SK-N-SH (cell line): ENCODE measurements around the gene BEST1. TPM values are rescaled to one million over a fixed set of nuclear protein-coding genes. Genes with fewer than 3 reads are reported as not detected.
A peak's percentile ranks its signal among the peaks of the same experiment; 100 is the strongest.

Experiments
- CTCF ChIA-PET: fragments of 300-600, 350-600 bp; formaldehyde crosslinking; extraction: SDS; loops from one replicate; lab custom pipeline; 2021; lab: Yijun Ruan, JAX
- POLR2A ChIA-PET: fragments of 350-600 bp; sonication (Branson Sonifier 250); formaldehyde crosslinking; extraction: SDS; loops from one replicate; lab custom pipeline; 2020; ENCODE audit warnings: antibody characterized with exemption, inconsistent platforms; lab: Yijun Ruan, JAX
- DNase-seq: peaks from one replicate; pipeline ENCODE4 v3.0.0; 2012
- H2AFZ ChIP-seq: fragments of 200-600 bp; sonication (generic); 2 replicates; pipeline ENCODE4 v1.8.1; 2016; ENCODE audit warnings: antibody characterized with exemption, mild to moderate bottlenecking, low read depth
- H3F3A ChIP-seq: fragments of 200-600 bp; sonication (generic); replicated peaks from 2 replicates; pipeline ENCODE3; 2016; ENCODE audit warnings: antibody characterized with exemption, mild to moderate bottlenecking; ENCODE audit not compliant: insufficient read depth
- H3K27ac ChIP-seq, 2 experiments: fragments of 200-500 bp in 1 of 2; fragments of 200-600 bp in 1 of 2; sonication (Bioruptor generic) in 1 of 2; sonication (generic), shearing (Covaris generic) in 1 of 2; 2 replicates each; pipeline versions ENCODE4 v1.5.1 to v1.6.1; 2014 to 2016; ENCODE audit warnings: low read depth in 2 of 2, inconsistent platforms in 1 of 2, low read length in 1 of 2, mild to moderate bottlenecking in 1 of 2, mixed read lengths in 1 of 2
- H3K27me3 ChIP-seq: fragments of 200-600 bp; sonication (generic), shearing (Covaris generic); 2 replicates; pipeline ENCODE4 v1.6.1; 2016; ENCODE audit warnings: mixed run types; ENCODE audit not compliant: insufficient read depth
- H3K36me3 ChIP-seq, 2 experiments: fragments of 200-500 bp in 1 of 2; fragments of 200-600 bp in 1 of 2; sonication (Bioruptor generic) in 1 of 2; sonication (generic) in 1 of 2; replicated peaks in 1 of 2; 2 replicates each; pipeline versions ENCODE3 to v1.5.1; 2014 to 2016; ENCODE audit warnings: low read length in 1 of 2, mild to moderate bottlenecking in 1 of 2; ENCODE audit not compliant: insufficient read depth in 2 of 2, control insufficient read depth in 1 of 2
- H3K4me1 ChIP-seq, 2 experiments: fragments of 200-500 bp in 1 of 2; fragments of 200-600 bp in 1 of 2; sonication (Bioruptor generic) in 1 of 2; sonication (generic), shearing (Covaris generic) in 1 of 2; 2 replicates each; pipeline versions ENCODE4 v1.5.1 to v1.6.1; 2014 to 2016; ENCODE audit warnings: low read depth in 1 of 2, low read length in 1 of 2, mixed run types in 1 of 2; ENCODE audit not compliant: insufficient read depth in 2 of 2, control insufficient read depth in 1 of 2
- H3K4me2 ChIP-seq: fragments of 200-600 bp; sonication (generic), shearing (Covaris generic); 2 replicates; pipeline ENCODE4 v1.6.1; 2017; ENCODE audit warnings: mixed run types
- H3K4me3 ChIP-seq, 2 experiments: fragments of 200-500 bp in 1 of 2; fragments of 200-600 bp in 1 of 2; sonication (Bioruptor generic) in 1 of 2; sonication (generic), shearing (Covaris generic) in 1 of 2; 2 replicates each; pipeline versions ENCODE4 v1.5.1 to v1.8.1; 2014 to 2016; ENCODE audit warnings: low read depth in 2 of 2, inconsistent platforms in 1 of 2, low read length in 1 of 2, mild to moderate bottlenecking in 1 of 2, mixed read lengths in 1 of 2, moderate library complexity in 1 of 2
- H3K79me2 ChIP-seq: fragments of 200-600 bp; sonication (generic); 2 replicates; pipeline ENCODE4 v1.8.1; 2017; ENCODE audit warnings: mild to moderate bottlenecking; ENCODE audit not compliant: insufficient read depth
- H3K9ac ChIP-seq: fragments of 200-600 bp; sonication (generic); 2 replicates; pipeline ENCODE4 v1.6.1; 2017; ENCODE audit warnings: mixed run types
- H3K9me2 ChIP-seq: fragments of 200-600 bp; sonication (generic); 2 replicates; pipeline ENCODE4 v1.6.1; 2017; ENCODE audit warnings: mixed run types
- H3K9me3 ChIP-seq: fragments of 200-600 bp; sonication (generic); 2 replicates; pipeline ENCODE4 v1.6.1; 2017; ENCODE audit warnings: mixed run types, mild to moderate bottlenecking, moderate library complexity
- H4K20me1 ChIP-seq: fragments of 200-600 bp; sonication (generic); 2 replicates; pipeline ENCODE4 v1.6.1; 2017; ENCODE audit warnings: mild to moderate bottlenecking, mixed run types; ENCODE audit not compliant: insufficient read depth
- CHD2 ChIP-seq: fragments of 150-350 bp; IDR thresholded peaks from 2 replicates; pipeline ENCODE4 v1.6.1; 2018; ENCODE audit warnings: low read length; ENCODE audit not compliant: partially characterized antibody
- EP300 ChIP-seq, 2 experiments: IDR thresholded peaks; 2 replicates each; pipeline versions ENCODE4 v1.4.0 to v1.6.1; 2012; ENCODE audit warnings: borderline replicate concordance in 1 of 2, low read depth in 1 of 2, low read length in 1 of 2
- FOSL2 ChIP-seq: IDR thresholded peaks from 2 replicates; pipeline ENCODE4 v1.4.0; 2012; ENCODE audit warnings: low read depth, mild to moderate bottlenecking, moderate library complexity, borderline replicate concordance
- FOXJ3 ChIP-seq: sonication (generic); formaldehyde crosslinking; IDR thresholded peaks from 2 replicates; pipeline ENCODE4 v1.5.1; 2020; ENCODE audit warnings: mild to moderate bottlenecking, missing genetic modification reagents
- FOXM1 ChIP-seq: IDR thresholded peaks from 2 replicates; pipeline ENCODE4 v1.4.0; 2012; ENCODE audit warnings: low read depth, mild to moderate bottlenecking
- NFIC ChIP-seq: IDR thresholded peaks from 2 replicates; pipeline ENCODE4 v1.4.0; 2012; ENCODE audit warnings: borderline replicate concordance
- PBX3 ChIP-seq: IDR thresholded peaks from 2 replicates; pipeline ENCODE4; 2012
- RAD21 ChIP-seq: IDR thresholded peaks from 2 replicates; pipeline ENCODE4 v1.6.1; 2012; ENCODE audit warnings: mild to moderate bottlenecking, low read length
- RXRA ChIP-seq: IDR thresholded peaks from 2 replicates; pipeline ENCODE4 v1.4.0; 2012; ENCODE audit warnings: low read depth, mild to moderate bottlenecking, borderline replicate concordance
- SMC3 ChIP-seq: IDR thresholded peaks from 2 replicates; pipeline ENCODE4 v1.6.1; 2012; ENCODE audit warnings: low read depth, low read length, improper control_type of control experiment
- TAF1 ChIP-seq: IDR thresholded peaks from 2 replicates; pipeline ENCODE4 v1.6.1; 2012; ENCODE audit warnings: low read depth, mild to moderate bottlenecking, low read length, moderate library complexity, borderline replicate concordance
- TCF12 ChIP-seq: IDR thresholded peaks from 2 replicates; pipeline ENCODE4 v1.4.0; 2012
- TEAD4 ChIP-seq: IDR thresholded peaks from 2 replicates; pipeline ENCODE4 v1.4.0; 2012; ENCODE audit warnings: mild to moderate bottlenecking, borderline replicate concordance; ENCODE audit not compliant: insufficient read depth
- USF1 ChIP-seq: IDR thresholded peaks from 2 replicates; pipeline ENCODE4 v1.4.0; 2012; ENCODE audit warnings: low read depth, borderline replicate concordance
- YY1 ChIP-seq: IDR thresholded peaks from 2 replicates; pipeline ENCODE4 v1.4.0; 2012; ENCODE audit warnings: low read depth, mild to moderate bottlenecking
- WGBS: methylation state at CpG from one replicate; pipeline ENCODE4 v1.1.6; 2017; ENCODE audit warnings: low lambda C conversion rate; 5-methylcytosine and 5-hydroxymethylcytosine counted together
- polyA plus RNA-seq, 3 experiments: library from polyadenylated mRNA; depleted of rRNA; stranded (reverse); fragments of >200 nt; gene quantifications; 2 replicates each; pipeline ENCODE4 v1.2.3, GENCODE V29; 2012
- TF ChIP-seq, protein P1 (sequence below): IDR thresholded peaks from 2 replicates; pipeline ENCODE4 v1.4.0; 2012; ENCODE audit warnings: low read depth
- TF ChIP-seq, protein P2 (sequence below): fragments of 150-350 bp; IDR thresholded peaks from 2 replicates; pipeline ENCODE4 v1.6.1; 2017; ENCODE audit warnings: antibody characterized with exemption, low read length, low read depth, borderline replicate concordance
- TF ChIP-seq, protein P3 (sequence below): fragments of 150-350 bp; IDR thresholded peaks from 2 replicates; pipeline ENCODE4 v1.6.1; 2016; ENCODE audit warnings: mild to moderate bottlenecking, low read depth, low read length

BEST1 gene
- polyA plus RNA-seq, 1 of the 3 experiments (the other 2 are of a cell fraction) = 0.30 TPM

- TF ChIP-seq YY1 (no peak), TAF1 (no peak), USF1 (no peak), FOSL2 (no peak), FOXM1 (no peak), SMC3 (peak; percentile 100), TEAD4 (no peak), FOXJ3 (CRISPR knock-in tag) (no peak), PBX3 (no peak), EP300 (IDR thresholded peaks at IDR 0.05; ENCODE audit: borderline replicate concordance in 1 of 2, low read depth in 1 of 2, low read length in 1 of 2) (no peak), RXRA (no peak), NFIC (no peak), RAD21 (peak; percentile 100), TCF12 (no peak), CHD2 (peak; percentile 67)
- TF ChIP-seq, protein P1, sequence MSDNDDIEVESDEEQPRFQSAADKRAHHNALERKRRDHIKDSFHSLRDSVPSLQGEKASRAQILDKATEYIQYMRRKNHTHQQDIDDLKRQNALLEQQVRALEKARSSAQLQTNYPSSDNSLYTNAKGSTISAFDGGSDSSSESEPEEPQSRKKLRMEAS = no peak
- TF ChIP-seq, protein P2, sequence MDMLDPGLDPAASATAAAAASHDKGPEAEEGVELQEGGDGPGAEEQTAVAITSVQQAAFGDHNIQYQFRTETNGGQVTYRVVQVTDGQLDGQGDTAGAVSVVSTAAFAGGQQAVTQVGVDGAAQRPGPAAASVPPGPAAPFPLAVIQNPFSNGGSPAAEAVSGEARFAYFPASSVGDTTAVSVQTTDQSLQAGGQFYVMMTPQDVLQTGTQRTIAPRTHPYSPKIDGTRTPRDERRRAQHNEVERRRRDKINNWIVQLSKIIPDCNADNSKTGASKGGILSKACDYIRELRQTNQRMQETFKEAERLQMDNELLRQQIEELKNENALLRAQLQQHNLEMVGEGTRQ = no peak
- TF ChIP-seq, protein P3, sequence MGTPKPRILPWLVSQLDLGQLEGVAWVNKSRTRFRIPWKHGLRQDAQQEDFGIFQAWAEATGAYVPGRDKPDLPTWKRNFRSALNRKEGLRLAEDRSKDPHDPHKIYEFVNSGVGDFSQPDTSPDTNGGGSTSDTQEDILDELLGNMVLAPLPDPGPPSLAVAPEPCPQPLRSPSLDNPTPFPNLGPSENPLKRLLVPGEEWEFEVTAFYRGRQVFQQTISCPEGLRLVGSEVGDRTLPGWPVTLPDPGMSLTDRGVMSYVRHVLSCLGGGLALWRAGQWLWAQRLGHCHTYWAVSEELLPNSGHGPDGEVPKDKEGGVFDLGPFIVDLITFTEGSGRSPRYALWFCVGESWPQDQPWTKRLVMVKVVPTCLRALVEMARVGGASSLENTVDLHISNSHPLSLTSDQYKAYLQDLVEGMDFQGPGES = no peak
These were observed 2.5 kb upstream of the BEST1 start (continued) for GRCh38 chr11:61947486-61948210.

- no peaks in the 10 kb centered on the region for H3K79me2 ChIP-seq
- no peaks in the 10 kb centered on the region for H4K20me1 ChIP-seq
- WGBS = 83% methylated on average over 4 of the region's 7 CpGs
- no peak overlapping the region for H3K27ac ChIP-seq
- no peak overlapping the region for H3K4me2 ChIP-seq
- TF ChIP-seq NFIC (no peak), YY1 (no peak)
- TF ChIP-seq, all 33 proteins: peak for 0
- POLR2A ChIA-PET = interaction anchor here (0.7 to 4.0 kb wide), 11 partner anchors 19 to 167 kb away, joined by 3 to 76 read pairs (median 5); partner anchors contain the start of gene FTH1
- Histone ChIP-seq H3K9me2 (no peaks in the 10 kb centered on the region), H2AFZ (no peak overlapping the region), H3K27me3 (no peaks in the 10 kb centered on the region), H3K36me3 (no peaks in the 10 kb centered on the region), H3K4me3 (no peak overlapping the region), H3F3A (peaks cover 3% of the 10 kb centered on the region), H3K9me3 (no peaks in the 10 kb centered on the region), H3K4me1 (peaks cover 11 to 18% of the 10 kb centered on the region in 2 experiments; a peak in 2 of 4 replicates), H3K9ac (no peak overlapping the region)
- DNase-seq = no peak
- CTCF ChIA-PET = interaction anchor here (0.6 to 10.4 kb wide), 48 partner anchors 9 to 182 kb away, joined by 3 to 543 read pairs (median 5); partner anchors contain the start of genes FADS1, FADS3 and FTH1
These were observed 1.6 kb upstream of the BEST1 start for GRCh38 chr11:61948505-61948904.
